ENCODE data around the gene ARHGEF17. TPM values are rescaled to one million over a fixed set of nuclear protein-coding genes. Genes with fewer than 3 reads are reported as not detected.

Gene ARHGEF17
- polyA plus RNA-seq, 4 donors, result 77.0 to 96.1 (median 85.9) TPM

DNA sequence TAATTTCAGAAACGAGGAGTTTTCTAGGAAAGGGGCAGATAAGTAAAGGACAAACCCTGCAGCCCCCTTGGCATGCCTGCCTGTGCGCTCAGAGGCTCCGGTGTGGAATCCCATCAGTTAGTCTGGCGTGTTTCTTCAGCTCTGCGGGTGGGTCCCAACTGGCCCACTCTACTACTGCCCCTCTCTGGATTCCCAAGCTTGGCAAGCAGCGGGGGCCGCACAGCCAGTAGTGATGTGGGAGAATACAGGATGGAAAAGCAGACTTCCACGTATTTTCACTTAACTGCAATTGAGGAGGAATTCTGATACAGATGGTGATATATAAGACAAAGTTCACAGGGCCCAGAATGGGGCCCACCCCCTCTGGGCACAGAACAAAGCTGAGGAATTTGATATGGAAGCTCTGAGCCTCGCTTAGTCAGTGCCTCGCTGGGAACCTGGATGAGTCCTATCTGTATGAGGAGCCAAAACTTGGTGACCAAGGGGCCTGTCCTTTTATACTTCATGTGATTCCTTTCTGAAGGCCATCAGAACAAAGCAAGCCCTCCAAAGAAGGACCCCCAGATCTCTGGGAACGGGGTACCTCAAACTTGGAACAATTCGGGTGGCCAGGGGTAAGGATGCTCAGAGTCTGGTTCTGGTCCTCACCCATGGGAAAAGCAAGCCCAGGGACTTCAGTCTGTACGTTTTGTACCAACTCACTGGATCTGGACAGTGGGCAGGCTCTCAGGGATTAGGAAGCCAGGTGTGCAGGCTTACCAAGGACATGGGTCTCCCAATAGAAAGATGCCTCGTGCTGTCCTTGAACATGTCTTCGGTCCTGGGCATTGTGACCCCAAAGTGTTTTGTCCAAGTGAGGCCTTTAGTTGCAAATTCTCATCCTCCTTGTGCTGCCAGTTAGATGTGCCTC lies 94.1 kb downstream of the ARHGEF17 start:
- DNase-seq (ENCODE audit: low read depth in 4 of 4, low spot score in 3 of 4), result no peak

DNA sequence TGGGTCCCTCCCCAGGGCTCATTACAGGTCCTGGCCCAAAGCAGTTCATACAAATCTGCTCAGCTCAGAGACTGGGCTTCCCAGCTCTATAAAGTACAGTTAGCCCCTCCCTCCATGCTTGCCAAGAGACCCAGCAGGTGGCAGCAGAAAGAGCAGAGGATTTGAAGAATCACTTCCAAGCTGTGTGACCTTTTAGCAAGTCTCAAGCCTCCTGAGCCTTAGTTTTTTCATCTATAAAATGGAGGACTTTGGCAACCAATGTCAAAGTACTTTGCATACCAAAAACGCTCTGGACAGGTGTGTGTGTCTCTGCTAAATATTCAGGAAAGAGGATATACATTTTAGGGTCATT lies 94.7 kb downstream of the ARHGEF17 start:
- no peak for DNase-seq (ENCODE audit: low read depth in 4 of 4, low spot score in 3 of 4)

DNA sequence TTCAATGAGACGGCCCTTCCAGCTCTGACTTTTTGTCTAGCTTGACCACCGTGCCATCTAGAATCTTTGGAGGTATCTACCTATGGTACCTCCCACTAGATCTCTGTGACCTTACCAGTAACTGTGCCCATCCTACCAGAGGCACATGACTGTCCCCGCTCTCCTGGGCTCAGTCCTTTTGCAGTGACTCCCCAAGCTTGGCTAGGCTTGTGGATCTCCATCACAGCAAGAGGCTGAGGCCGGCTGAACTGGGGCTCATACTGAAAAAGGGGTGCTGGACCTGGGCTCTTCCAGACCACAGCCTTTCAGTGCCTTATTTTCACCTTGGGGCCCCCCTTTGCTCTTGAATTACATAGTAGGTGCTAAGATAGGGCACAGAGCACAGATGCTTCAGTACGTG lies 95.5 kb downstream of the ARHGEF17 start:
- no peak for DNase-seq (ENCODE audit: low read depth in 4 of 4, low spot score in 3 of 4)

DNA sequence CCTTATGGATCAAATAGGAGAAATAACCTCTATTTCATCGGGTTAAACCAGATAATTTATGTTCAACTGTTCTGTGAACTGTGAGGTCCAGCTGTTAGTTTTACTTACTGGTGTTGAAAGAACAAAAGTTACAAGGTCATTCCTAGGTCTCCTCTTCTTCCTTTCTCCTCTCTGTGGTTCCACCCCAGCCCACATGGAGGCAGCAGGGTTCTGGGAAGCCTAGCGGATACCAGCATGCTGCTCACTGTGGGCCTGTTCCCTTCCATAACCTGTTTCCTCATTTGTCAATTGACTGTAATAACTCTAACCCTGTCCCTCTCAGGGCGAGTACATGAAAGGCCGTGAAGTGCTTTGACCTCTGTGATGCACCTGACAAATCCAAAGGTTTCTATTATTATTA lies 96.0 kb downstream of the ARHGEF17 start:
- peak in 3 of 4 donors; percentile 25 to 49 (median 40) for DNase-seq (ENCODE audit: low read depth in 4 of 4, low spot score in 3 of 4)

DNA sequence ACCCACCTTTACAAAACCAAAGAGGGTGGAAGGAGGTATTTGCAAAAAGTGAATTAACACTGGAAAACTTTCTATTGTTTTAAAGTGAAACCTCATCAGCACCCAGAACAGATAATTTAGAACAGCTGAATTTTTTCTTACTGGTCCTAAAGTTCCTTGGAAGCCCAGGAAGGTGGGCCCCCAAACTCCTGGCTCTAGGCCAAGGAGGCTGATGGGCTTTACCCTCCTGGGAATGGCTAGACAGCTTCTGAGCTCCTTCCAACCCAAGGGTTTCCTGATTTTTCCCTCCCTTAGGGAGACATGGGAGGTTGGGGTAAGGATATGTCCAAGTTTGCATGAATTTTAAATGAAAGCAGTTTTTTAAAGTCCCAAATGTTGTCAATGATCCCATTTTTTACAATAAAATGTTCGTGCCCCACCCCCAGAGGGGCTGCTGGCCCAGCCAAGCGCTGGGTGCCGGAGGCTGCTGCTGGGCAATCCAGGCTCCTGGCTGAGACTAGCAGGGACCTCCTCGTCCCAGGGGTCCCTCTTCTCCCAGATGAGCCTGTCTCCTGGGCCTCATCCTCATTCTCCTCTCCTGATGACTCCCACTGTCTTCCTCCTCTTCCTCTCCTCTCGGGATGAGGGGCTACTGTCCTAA lies 96.5 kb downstream of the ARHGEF17 start:
- DNase-seq (ENCODE audit: low read depth in 4 of 4, low spot score in 3 of 4), result no peak

DNA sequence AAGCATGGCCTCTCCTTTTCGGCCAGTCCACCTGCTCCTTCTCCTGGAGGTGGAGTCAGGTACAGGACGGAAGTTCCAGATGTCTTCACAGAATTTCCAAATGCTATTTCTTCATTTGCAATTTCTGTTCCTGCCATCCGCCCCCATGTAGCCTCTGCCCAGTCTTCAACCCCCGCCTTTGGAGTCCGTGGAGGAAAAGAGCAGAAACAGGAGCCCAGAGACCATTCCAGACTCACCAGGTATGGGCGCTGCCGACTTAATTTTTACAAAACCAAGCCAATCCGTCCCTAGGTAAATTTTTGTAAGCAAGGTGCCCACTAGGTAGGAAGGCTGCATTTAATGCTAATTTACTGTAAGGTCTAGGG lies 97.1 kb downstream of the ARHGEF17 start:
- DNase-seq (ENCODE audit: low read depth in 4 of 4, low spot score in 3 of 4), result no peak

DNA sequence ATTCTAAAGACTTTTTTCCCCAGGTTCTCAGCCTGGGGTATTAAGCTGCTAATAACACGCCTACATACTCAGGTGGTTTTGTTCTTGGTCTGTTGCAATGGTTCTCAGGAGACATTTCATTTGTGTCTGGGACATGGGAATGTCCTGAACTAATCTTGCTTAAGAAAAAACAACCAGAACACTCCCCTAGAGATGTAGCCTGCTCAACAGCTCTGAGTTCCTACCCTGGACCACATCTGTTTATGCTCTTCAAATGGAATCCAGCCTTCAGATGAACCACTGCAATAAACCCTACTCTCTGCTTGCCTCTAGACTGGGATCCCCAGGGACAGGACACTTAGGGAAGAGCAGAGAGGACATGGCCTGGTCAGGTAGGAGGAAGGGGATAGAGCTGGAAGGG lies 98.1 kb downstream of the ARHGEF17 start:
- DNase-seq (ENCODE audit: low read depth in 4 of 4, low spot score in 3 of 4), result no peak

DNA sequence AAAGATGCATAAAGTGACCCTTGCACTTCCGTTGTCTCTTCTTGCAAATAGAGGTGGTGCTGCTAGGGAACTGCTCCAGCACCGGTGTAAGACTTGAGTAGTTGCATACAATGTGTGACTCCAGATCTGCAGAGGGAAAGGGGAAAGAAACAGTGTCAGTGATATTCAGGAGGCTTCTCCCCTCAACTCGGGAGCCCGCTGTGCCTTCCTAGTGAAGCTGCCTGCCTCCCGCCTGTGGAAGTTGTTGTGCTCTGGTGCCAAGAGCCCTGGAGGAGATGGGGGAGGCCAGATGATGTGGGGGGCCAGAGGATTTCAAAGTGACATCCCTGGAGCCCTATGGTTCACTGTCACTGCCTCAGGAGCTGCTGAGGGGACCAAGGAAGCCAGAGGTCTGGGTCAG lies 98.5 kb downstream of the ARHGEF17 start:
- no peak for DNase-seq (ENCODE audit: low read depth in 4 of 4, low spot score in 3 of 4)

DNA sequence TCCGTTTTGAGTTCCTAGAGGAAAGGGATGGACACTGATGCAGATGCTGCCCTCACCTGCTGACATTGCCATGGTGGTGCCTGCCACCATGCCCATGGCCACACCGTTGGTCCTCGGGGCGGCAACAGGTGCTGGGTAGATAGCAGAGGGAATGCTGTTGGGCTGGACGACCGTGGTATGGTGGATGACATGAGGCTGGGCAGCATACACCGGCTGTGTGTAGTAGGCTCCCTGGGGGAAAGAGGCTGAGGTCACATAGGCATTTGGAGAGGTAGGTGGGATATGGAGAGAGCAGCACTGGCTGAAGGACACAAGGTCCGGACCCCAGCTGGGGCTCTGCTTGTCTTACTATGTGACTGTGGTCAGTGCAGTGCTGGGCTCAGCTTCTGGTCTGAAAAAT lies 101.4 kb downstream of the ARHGEF17 start:
- no peak for DNase-seq (ENCODE audit: low read depth in 4 of 4, low spot score in 3 of 4)

DNA sequence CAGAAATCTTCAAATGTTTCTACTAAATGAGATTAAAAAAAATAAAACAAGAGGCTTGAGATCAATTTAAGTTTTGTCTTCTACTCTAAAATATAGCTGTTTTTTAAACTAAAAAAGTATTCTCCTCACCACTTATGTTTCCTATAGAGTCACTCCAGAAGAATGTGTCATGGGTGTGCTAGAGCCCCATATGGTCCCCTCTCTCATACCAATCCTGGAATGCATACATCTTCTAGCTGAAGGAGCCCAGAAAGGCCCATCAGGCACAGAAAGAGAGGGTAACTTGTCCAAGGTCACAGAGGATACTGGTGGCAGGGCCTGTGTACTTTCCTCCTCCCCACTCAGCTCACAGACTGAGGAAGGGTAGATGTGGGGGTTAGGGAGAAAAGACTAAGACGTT lies 102.6 kb downstream of the ARHGEF17 start:
- DNase-seq (ENCODE audit: low read depth in 4 of 4, low spot score in 3 of 4), result no peak

DNA sequence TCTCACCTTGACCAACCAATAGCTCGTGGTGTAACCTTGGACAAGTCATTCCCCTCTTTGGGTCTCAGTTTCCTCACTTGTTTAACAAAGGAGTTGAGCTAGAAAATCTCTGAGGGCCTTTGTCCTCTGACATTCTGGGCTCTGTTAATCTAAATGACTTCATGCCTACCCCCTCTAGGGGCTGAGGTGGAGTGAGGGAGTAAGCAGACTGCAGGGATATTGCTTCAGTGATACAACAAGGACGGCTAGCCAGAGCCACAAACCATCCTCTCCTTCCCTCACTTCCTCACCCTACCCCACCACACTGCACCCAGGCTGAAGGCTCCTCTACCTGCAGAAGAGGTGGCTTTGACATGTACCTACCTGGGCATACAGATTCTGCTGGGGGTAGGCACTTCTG lies 103.0 kb downstream of the ARHGEF17 start:
- no peak for DNase-seq (ENCODE audit: low read depth in 4 of 4, low spot score in 3 of 4)

DNA sequence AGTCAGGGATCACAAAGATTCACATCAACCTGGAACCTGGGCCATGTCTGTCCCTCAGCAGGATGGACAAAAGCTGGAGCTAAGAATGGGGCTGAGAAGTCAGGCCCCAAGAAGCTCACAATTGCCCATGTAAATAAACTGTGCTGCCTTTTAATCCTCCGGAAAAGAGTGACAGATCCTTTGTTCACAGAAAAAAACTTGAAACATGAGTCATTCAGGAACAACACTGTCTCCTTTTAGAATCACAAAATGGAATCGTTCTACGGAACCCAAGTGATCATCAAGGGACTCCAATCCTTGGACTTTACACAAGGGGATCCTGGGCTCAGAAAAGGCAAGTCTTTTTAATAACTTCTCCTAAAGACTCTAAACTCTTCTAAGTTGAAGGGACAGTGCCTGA lies 104.2 kb downstream of the ARHGEF17 start:
- no peak for DNase-seq (ENCODE audit: low read depth in 4 of 4, low spot score in 3 of 4)

DNA sequence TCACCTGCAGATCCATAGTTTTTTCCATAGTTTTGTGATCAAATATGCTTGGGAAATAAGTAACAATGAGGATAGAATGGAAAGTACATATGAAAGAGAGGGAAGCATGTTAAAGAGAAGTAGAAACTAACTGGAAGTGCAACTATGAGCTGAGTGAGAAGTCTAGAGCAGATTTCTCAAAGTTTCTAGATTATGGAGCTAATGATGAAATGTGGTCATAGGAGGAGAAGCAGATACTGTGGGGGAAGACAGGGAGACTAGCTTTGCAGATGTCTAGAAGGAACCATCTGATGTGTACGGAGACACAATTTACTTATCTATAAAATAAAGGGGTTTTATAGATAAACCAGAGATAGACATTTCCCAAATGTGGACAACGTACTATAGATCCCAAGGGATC lies 105.2 kb downstream of the ARHGEF17 start:
- no peak for DNase-seq (ENCODE audit: low read depth in 4 of 4, low spot score in 3 of 4)

DNA sequence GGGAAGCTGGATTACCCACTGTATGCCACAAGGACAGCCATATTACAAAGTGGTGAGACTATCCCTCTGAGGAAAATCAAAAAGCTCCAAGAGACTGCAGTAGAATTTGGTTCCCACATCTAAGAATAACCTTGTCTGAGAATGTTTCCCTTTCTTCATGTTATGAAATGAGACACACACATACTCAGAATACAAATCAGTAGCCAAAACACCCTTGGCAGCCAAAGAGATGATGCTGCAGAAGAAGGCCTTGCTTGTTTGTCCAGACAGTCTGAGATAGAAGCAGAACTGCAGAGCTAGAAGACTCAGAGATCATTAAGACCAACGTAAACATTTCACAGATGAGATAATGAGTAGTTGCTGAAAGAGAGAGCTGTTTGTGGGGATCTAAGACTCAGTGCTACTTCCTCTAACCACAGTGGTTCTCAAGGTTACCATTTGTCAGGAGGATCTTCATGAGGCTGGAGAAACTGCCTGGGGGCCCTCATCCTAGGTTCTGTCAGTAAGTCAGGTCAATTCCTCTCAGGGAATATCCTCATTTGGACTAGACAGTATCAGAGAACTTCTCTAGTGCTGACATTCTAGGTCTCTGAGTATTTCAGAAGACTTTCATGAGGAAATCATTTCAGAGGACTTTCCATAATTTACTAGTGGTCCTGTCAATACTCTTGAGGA lies 107.0 kb downstream of the ARHGEF17 start:
- no peak for DNase-seq (ENCODE audit: low read depth in 4 of 4, low spot score in 3 of 4)

DNA sequence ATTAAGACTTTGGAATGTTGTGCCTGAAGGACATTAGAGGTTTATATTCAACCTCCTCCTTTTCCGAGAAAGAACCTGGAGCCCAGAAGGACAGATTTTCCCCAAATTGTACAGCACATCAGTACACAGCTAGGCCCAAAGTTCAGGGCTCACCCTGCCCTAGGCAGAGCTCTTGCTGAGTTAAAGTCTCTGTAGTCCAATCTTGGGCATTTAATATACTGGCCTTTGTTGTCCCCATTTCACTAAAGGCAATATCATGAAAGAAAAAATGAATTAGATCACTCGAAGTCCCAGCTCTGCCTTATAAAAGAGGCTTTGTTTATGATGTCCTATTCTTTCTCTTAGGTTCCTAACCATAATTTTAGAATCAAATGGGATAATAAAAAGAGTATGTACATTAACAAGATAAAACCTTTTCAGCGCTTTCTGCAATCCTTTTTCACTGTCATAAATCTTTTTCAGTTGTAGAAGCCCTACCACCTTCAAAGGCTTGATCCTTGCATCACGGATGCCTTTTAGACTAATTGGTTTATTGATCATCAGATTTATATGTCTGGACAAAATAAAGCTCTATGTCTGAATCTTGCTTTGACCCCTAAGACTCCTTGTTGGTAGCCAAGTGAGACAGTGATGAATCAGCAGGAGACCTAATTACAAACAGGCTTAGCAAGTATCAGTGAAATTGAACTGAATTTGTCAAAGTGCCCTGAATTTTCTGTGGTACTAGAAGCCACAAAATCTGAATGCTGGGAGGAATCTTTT lies 108.0 kb downstream of the ARHGEF17 start:
- DNase-seq (ENCODE audit: low read depth in 4 of 4, low spot score in 3 of 4), result no peak

DNA sequence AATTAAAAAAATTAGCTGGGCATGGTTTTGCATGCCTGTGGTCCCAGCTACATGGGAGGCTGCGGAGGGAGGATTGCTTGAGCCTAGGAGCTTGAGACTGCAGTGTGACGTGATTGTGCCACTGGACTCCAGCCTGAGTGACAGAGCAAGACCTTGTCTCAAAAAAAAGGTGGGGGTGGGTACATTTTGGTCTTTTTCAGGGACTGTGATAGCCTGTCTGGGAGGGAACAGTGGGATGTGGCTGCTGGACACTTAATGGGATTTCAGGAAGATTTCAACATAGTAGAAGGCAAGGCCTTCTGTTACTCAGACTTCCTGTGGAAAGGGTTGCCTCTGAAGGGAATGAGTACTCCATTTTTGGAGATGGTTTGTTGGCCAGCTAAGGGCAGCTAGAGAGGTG lies 108.7 kb downstream of the ARHGEF17 start:
- no peak for DNase-seq (ENCODE audit: low read depth in 4 of 4, low spot score in 3 of 4)

Other genes with a start within 250 kb of the ARHGEF17 start
- gene FCHSD2, start 166.0 kb upstream of the ARHGEF17 start, polyA plus RNA-seq (ENCODE audit: insufficient read length in 4 of 4), result 10 to 100 TPM; 36.5 to 52.2 (median 50.2) TPM
- 1 to 10 TPM in 1 of 4 donors, under 1 TPM in 3; 0.58 to 1.2 (median 0.80) TPM for gene P2RY2, start 90.0 kb upstream of the ARHGEF17 start, polyA plus RNA-seq (ENCODE audit: insufficient read length in 4 of 4)
- 1 to 10 TPM; 1.1 to 1.3 (median 1.1) TPM for gene P2RY6, start 35.9 kb upstream of the ARHGEF17 start, polyA plus RNA-seq (ENCODE audit: insufficient read length in 4 of 4)
- 1 to 10 TPM; 3.0 to 4.2 (median 3.2) TPM for gene RELT, start 68.1 kb downstream of the ARHGEF17 start, polyA plus RNA-seq (ENCODE audit: insufficient read length in 4 of 4)